Left renal pelvis (tissue), 4 donors: ENCODE measurements around the gene THAP6. TPM values are rescaled to one million over a fixed set of nuclear protein-coding genes. Genes with fewer than 3 reads are reported as not detected.

Source experiments
- DNase-seq, 4 donors: peaks; one replicate each; pipeline ENCODE4 v3.0.0-alpha.2; 2013; ENCODE audit warnings: low read depth in 4 of 4, low spot score in 3 of 4
- polyA plus RNA-seq, 4 donors: library from polyadenylated mRNA; unstranded; fragments of 120-200 nt; gene quantifications; one replicate each; pipeline ENCODE4 v1.2.1, GENCODE V29; 2013; ENCODE audit not compliant: insufficient read length in 4 of 4

THAP6 gene
- polyA plus RNA-seq, 4 donors: 17.9 to 30.0 (median 20.6) TPM

GRCh38 chr4:75566911-75567310 is 52.6 kb downstream of the THAP6 start:
- no peak for DNase-seq

- DNase-seq: no peak
Observed at GRCh38 chr4:75567725-75568124, 53.5 kb downstream of the THAP6 start.

Other genes starting within 250 kb of the THAP6 start
- 10 to 100 TPM; 42.7 to 57.1 (median 49.2) TPM for gene RCHY1, start 70 bp upstream of the THAP6 start, polyA plus RNA-seq
- gene ODAPH, start 41.6 kb downstream of the THAP6 start, polyA plus RNA-seq: under 1 TPM in 2 of 4 donors, not detected in 2; 0.21 to 0.26 TPM
- gene CDKL2, start 116.1 kb downstream of the THAP6 start, polyA plus RNA-seq: 10 to 100 TPM in 3 of 4 donors, under 1 TPM in 1; 0.68 to 15.2 (median 12.2) TPM
- gene G3BP2, start 158.9 kb downstream of the THAP6 start, polyA plus RNA-seq: 100 to 1,000 TPM; 123 to 198 (median 163) TPM
- 10 to 100 TPM; 75.4 to 97.6 (median 87.9) TPM for gene USO1, start 210.1 kb downstream of the THAP6 start, polyA plus RNA-seq